ENCODE data around the gene PRDM4.

DNA sequence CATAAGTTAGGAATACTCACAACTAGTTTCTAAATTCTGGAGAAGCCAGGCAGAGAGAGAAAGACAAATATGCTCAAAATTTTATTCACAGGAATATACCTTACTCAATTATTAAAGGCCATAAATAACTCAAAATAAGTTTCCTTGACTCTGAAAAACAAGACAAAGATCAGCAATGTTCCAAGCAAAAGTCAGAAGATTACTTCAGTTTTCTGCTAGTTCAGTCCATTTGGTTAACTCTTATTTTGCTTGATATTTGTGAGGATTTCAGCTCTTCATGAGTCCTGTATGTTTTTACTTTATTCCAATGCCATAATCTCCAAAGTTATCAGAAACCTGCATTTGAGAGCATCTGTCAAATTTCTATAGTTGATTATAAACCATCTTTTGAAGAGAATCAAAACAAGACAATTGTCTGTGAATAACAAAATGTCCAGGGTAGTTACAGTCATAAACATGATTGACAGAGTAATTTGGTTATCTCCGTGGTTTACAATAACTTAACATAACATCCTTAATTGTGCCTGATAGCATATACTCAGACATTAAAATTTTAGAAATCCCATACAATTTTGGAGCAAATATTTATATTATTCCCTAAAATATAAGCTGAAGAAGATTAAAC lies 30.6 kb upstream of the PRDM4 start:
- TF ChIP-seq GATA2 (IDR thresholded peaks at IDR 0.05; ENCODE audit: low read depth, low read length): no peak
- TF ChIP-seq GATA3 (IDR thresholded peaks at IDR 0.05; ENCODE audit: low read depth, low read length): no peak

All from SH-SY5Y (cell line).